HL-60 (cell line): ENCODE results near the gene ANKS4B.

Experiments
- DNase-seq, 2 experiments: peaks; one replicate each; pipeline ENCODE4 v3.0.0-alpha.2; 2010 to 2020; ENCODE audit warnings: low read depth in 1 of 2, low spot score in 1 of 2
- H3K27ac ChIP-seq: fragments of 250-450 bp; sonication (Bioruptor Pico); replicated peaks from 2 replicates; pipeline ENCODE4 v1.5.1; 2020; ENCODE audit warnings: mild to moderate bottlenecking, moderate library complexity
- H3K27me3 ChIP-seq: fragments of 250-450 bp; sonication (Bioruptor Pico); 2 replicates; pipeline ENCODE4 v1.5.1; 2021; ENCODE audit warnings: mild to moderate bottlenecking, moderate library complexity; ENCODE audit not compliant: insufficient read depth, poor library complexity, severe bottlenecking
- H3K4me3 ChIP-seq: replicated peaks from 2 replicates; pipeline ENCODE4 v1.5.1; 2011; ENCODE audit warnings: mild to moderate bottlenecking, control low read depth, low read length; ENCODE audit not compliant: insufficient read depth
- CTCF ChIP-seq: IDR thresholded peaks from one replicate; pipeline ENCODE4 v1.5.1; 2011; ENCODE audit warnings: low read length, control low read depth, inconsistent platforms; ENCODE audit not compliant: insufficient read depth
- GABPA ChIP-seq: IDR thresholded peaks from 2 replicates; pipeline ENCODE4 v1.6.1; 2012; ENCODE audit warnings: low read depth
- POLR2AphosphoS5 ChIP-seq: IDR thresholded peaks from 2 replicates; pipeline ENCODE4 v1.6.1; 2012; ENCODE audit warnings: low read depth
- REST ChIP-seq: IDR thresholded peaks from 2 replicates; pipeline ENCODE4 v1.6.1; 2012; ENCODE audit warnings: low read depth; ENCODE audit not compliant: insufficient replicate concordance
- SPI1 ChIP-seq: IDR thresholded peaks from 2 replicates; pipeline ENCODE4 v1.6.1; 2012; ENCODE audit warnings: low read depth, mild to moderate bottlenecking, borderline replicate concordance

The ANKS4B gene

DNA sequence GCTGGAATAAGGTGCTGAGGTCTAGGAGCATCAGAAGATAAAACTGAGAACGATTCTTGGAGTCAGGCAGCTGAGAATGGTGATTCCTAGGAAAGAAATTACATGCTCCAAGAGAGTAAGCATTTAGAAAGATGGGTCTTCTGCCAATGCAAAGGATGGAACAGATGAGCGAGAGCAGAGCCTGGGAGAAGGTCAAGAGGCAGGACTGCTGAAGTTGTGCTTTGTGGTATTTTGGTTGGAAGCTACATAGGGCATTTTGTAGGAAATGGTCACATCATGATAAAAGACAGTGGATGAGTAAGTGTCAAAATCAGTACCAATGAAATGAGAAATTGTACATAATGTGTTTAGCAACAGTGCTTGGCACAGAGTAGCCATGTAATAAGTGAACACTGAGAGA, 46.0 kb downstream of the ANKS4B start:
- no peak for TF ChIP-seq CTCF
- TF ChIP-seq POLR2AphosphoS5, result no peak
- TF ChIP-seq REST, result no peak
- TF ChIP-seq SPI1, result no peak
- no peak for TF ChIP-seq GABPA
- no peak overlapping the region for H3K4me3 ChIP-seq
- no peak for DNase-seq
- no peak overlapping the region for H3K27ac ChIP-seq
- peaks cover 45% of the 10 kb centered on the region for H3K27me3 ChIP-seq

- no peak for DNase-seq
- Histone ChIP-seq H3K27me3 (peaks cover 46% of the 10 kb centered on the region), H3K4me3 (no peak overlapping the region), H3K27ac (no peak overlapping the region)
- TF ChIP-seq CTCF (no peak), SPI1 (no peak), REST (no peak), POLR2AphosphoS5 (no peak), GABPA (no peak)
Measured at GRCh38 chr16:21281698-21282389, 48.3 kb downstream of the ANKS4B start.

DNA sequence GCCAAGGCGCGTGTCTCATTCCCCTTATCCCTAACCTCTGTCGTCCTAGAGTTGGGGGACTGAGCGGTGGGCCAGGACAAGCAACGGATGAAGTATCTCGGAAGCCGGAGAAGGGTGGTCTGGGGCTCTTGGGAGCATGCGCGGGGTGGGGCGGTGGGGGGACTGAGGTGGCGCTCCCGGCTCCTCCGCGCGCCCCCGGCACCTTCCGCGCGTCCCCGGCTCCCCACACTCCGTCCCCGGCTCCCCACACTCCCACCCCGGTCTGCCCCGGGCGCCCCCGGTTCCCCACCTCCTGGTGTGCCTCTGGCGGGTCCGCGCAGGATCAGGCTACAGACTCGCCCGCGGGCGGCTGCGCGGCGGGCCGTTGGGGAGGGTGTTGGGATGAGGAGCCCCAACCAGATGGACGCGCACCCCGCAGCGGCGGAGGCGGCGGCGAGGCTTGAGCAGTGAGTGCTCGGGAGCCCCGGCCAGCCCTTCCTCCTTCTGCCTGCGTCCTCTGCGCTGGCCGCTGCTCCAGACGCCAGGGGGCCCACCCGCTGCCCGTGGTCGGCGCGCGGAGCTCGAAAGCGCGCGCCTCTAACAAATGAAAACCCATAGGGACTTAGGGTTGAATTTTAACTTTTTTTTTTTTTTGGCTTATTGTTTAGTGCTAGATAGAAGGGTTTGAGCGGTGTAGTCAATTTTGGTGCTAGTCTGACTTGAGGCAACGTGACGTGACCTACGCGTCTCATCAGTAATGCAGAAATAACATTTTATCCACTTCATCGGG, 50.2 kb downstream of the ANKS4B start:
- H3K27me3 ChIP-seq, result peaks cover 31% of the 10 kb centered on the region
- DNase-seq, result peak in 1 of 2 experiments; percentile 29
- TF ChIP-seq CTCF (no peak), REST (no peak), GABPA (no peak), POLR2AphosphoS5 (no peak), SPI1 (no peak)
- H3K27ac ChIP-seq, result no peak overlapping the region
- H3K4me3 ChIP-seq, result peak overlapping the region; percentile 36
